Stimulated activated CD8-positive, alpha-beta memory T cell treated with anti-CD3 and anti-CD28 coated beads, Interleukin-4, amount 100 ng/mL, for 1 hour (primary cell): ENCODE results near the gene GDPD2.

Experiments used
- DNase-seq, 2 donors: peaks; one replicate each; pipeline ENCODE4 v3.0.0-alpha.2; 2020; ENCODE audit warnings: low read depth in 2 of 2, low spot score in 1 of 2

GDPD2 gene

GRCh38 chrX:70437011-70437410 is 13.9 kb downstream of the GDPD2 start:
- no peak for DNase-seq

GRCh38 chrX:70437921-70438665 is 15.0 kb downstream of the GDPD2 start:
- DNase-seq, result no peak

- DNase-seq, result no peak
Measured at GRCh38 chrX:70439016-70439415, 15.9 kb downstream of the GDPD2 start.

- DNase-seq, result no peak
Measured at GRCh38 chrX:70442224-70442623, 19.1 kb downstream of the GDPD2 start.

- DNase-seq, result no peak
Measured at GRCh38 chrX:70444326-70444945, 21.3 kb downstream of the GDPD2 start, which contains the start of gene DLG3. DLG3 (plus strand) TSS chrX:70444835; CDS start chrX:70445202, 367 bp downstream.

GRCh38 chrX:70444946-70445656 is 22.0 kb downstream of the GDPD2 start:
- no peak for DNase-seq

GRCh38 chrX:70445951-70446350 is 22.8 kb downstream of the GDPD2 start:
- DNase-seq, result no peak

GRCh38 chrX:70446380-70447350 is 23.6 kb downstream of the GDPD2 start:
- no peak for DNase-seq

- DNase-seq, result no peak
Measured at GRCh38 chrX:70449457-70449966, 26.4 kb downstream of the GDPD2 start.

GRCh38 chrX:70452143-70452733 is 29.1 kb downstream of the GDPD2 start:
- peak in 1 of 2 donors; percentile 31 for DNase-seq

GRCh38 chrX:70453024-70453618 is 30.0 kb downstream of the GDPD2 start:
- no peak for DNase-seq

- DNase-seq, result peak in 1 of 2 donors; percentile 34
Measured at GRCh38 chrX:70454441-70455365, 31.6 kb downstream of the GDPD2 start.

- DNase-seq, result no peak
Measured at GRCh38 chrX:70455366-70456202, 32.5 kb downstream of the GDPD2 start.

GRCh38 chrX:70456256-70456655 is 33.1 kb downstream of the GDPD2 start:
- no peak for DNase-seq

GRCh38 chrX:70461026-70461425 is 37.9 kb downstream of the GDPD2 start:
- DNase-seq, result no peak

- DNase-seq, result no peak
Measured at GRCh38 chrX:70464051-70464450, 40.9 kb downstream of the GDPD2 start.

GRCh38 chrX:70466968-70467367 is 43.9 kb downstream of the GDPD2 start:
- no peak for DNase-seq

GRCh38 chrX:70468709-70469108 is 45.6 kb downstream of the GDPD2 start:
- no peak for DNase-seq
